SK-N-SH (cell line): ENCODE results near the gene KDM4C.

Experiments
- EZH2phosphoT487 ChIP-seq: fragments of 200-600 bp; sonication (generic); IDR thresholded peaks from 2 replicates; pipeline ENCODE4 v1.6.1; 2017; ENCODE audit warnings: low read depth, mixed run types, mild to moderate bottlenecking, antibody characterized with exemption, moderate library complexity, borderline replicate concordance
- FOSL2 ChIP-seq: IDR thresholded peaks from 2 replicates; pipeline ENCODE4 v1.4.0; 2012; ENCODE audit warnings: low read depth, mild to moderate bottlenecking, moderate library complexity, borderline replicate concordance
- GATA2 ChIP-seq: sonication (generic); formaldehyde crosslinking; IDR thresholded peaks from 2 replicates; pipeline ENCODE4 v1.5.0; 2020; ENCODE audit warnings: mild to moderate bottlenecking, missing genetic modification reagents
- POLR2AphosphoS5 ChIP-seq: IDR thresholded peaks from 2 replicates; pipeline ENCODE4 v1.6.1; 2012; ENCODE audit warnings: low read depth, low read length
- TAF1 ChIP-seq: IDR thresholded peaks from 2 replicates; pipeline ENCODE4 v1.6.1; 2012; ENCODE audit warnings: low read depth, mild to moderate bottlenecking, low read length, moderate library complexity, borderline replicate concordance
- TF ChIP-seq, protein P1 (sequence below): fragments of 200-600 bp; sonication (generic); IDR thresholded peaks from 2 replicates; pipeline ENCODE4 v1.6.1; 2017; ENCODE audit warnings: antibody characterized with exemption, mild to moderate bottlenecking, moderate library complexity
- TF ChIP-seq, protein P2 (sequence below): IDR thresholded peaks from 2 replicates; pipeline ENCODE4 v1.6.1; 2012; ENCODE audit warnings: mild to moderate bottlenecking, low read depth, low read length, moderate library complexity
- TF ChIP-seq, protein P3 (sequence below): IDR thresholded peaks from 2 replicates; pipeline ENCODE4 v1.4.0; 2012; ENCODE audit warnings: low read depth
- TF ChIP-seq, protein P4 (sequence below): fragments of 150-350 bp; IDR thresholded peaks from 2 replicates; pipeline ENCODE4 v1.6.1; 2016; ENCODE audit warnings: mild to moderate bottlenecking, low read depth, low read length

DNA sequence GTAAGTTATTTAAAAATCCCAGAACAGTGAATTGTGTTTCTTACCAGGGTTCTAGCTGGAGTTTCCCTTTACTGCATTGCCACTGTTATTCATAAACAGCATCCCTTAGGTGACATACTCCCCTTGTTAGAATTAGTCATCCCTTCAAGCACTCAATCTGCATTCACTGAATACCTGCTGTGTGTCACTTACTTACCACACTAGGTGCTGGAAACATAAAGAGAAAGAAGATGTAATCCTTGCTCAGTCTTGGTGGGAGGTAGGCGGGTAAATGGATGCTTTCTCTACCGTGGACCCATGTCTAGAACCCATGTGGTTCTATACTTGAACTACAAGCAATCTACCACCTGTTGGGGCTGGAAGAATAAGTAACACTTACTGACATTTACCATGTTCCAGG is 371.6 kb downstream of the KDM4C start:
- TF ChIP-seq POLR2AphosphoS5, result no peak
- no peak for TF ChIP-seq TAF1
- TF ChIP-seq, protein P1, sequence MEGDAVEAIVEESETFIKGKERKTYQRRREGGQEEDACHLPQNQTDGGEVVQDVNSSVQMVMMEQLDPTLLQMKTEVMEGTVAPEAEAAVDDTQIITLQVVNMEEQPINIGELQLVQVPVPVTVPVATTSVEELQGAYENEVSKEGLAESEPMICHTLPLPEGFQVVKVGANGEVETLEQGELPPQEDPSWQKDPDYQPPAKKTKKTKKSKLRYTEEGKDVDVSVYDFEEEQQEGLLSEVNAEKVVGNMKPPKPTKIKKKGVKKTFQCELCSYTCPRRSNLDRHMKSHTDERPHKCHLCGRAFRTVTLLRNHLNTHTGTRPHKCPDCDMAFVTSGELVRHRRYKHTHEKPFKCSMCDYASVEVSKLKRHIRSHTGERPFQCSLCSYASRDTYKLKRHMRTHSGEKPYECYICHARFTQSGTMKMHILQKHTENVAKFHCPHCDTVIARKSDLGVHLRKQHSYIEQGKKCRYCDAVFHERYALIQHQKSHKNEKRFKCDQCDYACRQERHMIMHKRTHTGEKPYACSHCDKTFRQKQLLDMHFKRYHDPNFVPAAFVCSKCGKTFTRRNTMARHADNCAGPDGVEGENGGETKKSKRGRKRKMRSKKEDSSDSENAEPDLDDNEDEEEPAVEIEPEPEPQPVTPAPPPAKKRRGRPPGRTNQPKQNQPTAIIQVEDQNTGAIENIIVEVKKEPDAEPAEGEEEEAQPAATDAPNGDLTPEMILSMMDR, result no peak
- TF ChIP-seq, protein P2, sequence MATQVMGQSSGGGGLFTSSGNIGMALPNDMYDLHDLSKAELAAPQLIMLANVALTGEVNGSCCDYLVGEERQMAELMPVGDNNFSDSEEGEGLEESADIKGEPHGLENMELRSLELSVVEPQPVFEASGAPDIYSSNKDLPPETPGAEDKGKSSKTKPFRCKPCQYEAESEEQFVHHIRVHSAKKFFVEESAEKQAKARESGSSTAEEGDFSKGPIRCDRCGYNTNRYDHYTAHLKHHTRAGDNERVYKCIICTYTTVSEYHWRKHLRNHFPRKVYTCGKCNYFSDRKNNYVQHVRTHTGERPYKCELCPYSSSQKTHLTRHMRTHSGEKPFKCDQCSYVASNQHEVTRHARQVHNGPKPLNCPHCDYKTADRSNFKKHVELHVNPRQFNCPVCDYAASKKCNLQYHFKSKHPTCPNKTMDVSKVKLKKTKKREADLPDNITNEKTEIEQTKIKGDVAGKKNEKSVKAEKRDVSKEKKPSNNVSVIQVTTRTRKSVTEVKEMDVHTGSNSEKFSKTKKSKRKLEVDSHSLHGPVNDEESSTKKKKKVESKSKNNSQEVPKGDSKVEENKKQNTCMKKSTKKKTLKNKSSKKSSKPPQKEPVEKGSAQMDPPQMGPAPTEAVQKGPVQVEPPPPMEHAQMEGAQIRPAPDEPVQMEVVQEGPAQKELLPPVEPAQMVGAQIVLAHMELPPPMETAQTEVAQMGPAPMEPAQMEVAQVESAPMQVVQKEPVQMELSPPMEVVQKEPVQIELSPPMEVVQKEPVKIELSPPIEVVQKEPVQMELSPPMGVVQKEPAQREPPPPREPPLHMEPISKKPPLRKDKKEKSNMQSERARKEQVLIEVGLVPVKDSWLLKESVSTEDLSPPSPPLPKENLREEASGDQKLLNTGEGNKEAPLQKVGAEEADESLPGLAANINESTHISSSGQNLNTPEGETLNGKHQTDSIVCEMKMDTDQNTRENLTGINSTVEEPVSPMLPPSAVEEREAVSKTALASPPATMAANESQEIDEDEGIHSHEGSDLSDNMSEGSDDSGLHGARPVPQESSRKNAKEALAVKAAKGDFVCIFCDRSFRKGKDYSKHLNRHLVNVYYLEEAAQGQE, result no peak
- no peak for TF ChIP-seq EZH2phosphoT487
- no peak for TF ChIP-seq FOSL2
- TF ChIP-seq, protein P3, sequence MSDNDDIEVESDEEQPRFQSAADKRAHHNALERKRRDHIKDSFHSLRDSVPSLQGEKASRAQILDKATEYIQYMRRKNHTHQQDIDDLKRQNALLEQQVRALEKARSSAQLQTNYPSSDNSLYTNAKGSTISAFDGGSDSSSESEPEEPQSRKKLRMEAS, result no peak
- TF ChIP-seq, protein P4, sequence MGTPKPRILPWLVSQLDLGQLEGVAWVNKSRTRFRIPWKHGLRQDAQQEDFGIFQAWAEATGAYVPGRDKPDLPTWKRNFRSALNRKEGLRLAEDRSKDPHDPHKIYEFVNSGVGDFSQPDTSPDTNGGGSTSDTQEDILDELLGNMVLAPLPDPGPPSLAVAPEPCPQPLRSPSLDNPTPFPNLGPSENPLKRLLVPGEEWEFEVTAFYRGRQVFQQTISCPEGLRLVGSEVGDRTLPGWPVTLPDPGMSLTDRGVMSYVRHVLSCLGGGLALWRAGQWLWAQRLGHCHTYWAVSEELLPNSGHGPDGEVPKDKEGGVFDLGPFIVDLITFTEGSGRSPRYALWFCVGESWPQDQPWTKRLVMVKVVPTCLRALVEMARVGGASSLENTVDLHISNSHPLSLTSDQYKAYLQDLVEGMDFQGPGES, result no peak
- no peak for TF ChIP-seq GATA2 (CRISPR knock-in tag)
